Cortex of kidney (tissue), 1 donor: Measurements from ENCODE around the gene MPZL1.

Experiments
- DNase-seq: peaks from one replicate; lab custom pipeline; 2025; lab: John Stamatoyannopoulos, UW

Gene MPZL1

GRCh38 chr1:167751676-167752075 is 29.9 kb downstream of the MPZL1 start:
- no peak for DNase-seq

- no peak for DNase-seq
Observed at GRCh38 chr1:167752219-167752985, 30.6 kb downstream of the MPZL1 start.

GRCh38 chr1:167755654-167756053 is 33.9 kb downstream of the MPZL1 start:
- DNase-seq, result no peak

- no peak for DNase-seq
Observed at GRCh38 chr1:167756730-167757405, 35.1 kb downstream of the MPZL1 start.

- no peak for DNase-seq
Observed at GRCh38 chr1:167757433-167758309, 35.9 kb downstream of the MPZL1 start.

- no peak for DNase-seq
Observed at GRCh38 chr1:167761400-167761799, 39.6 kb downstream of the MPZL1 start.

GRCh38 chr1:167762061-167762746 is 40.4 kb downstream of the MPZL1 start:
- DNase-seq, result no peak

- no peak for DNase-seq
Observed at GRCh38 chr1:167763525-167764220, 41.9 kb downstream of the MPZL1 start.

- DNase-seq, result no peak
Observed at GRCh38 chr1:167764458-167765330, 42.9 kb downstream of the MPZL1 start.

GRCh38 chr1:167765496-167765895 is 43.7 kb downstream of the MPZL1 start:
- DNase-seq, result no peak

GRCh38 chr1:167766538-167766937 is 44.8 kb downstream of the MPZL1 start:
- DNase-seq, result no peak

- no peak for DNase-seq
Observed at GRCh38 chr1:167767761-167768160, 46.0 kb downstream of the MPZL1 start.

- DNase-seq, result no peak
Observed at GRCh38 chr1:167770127-167770526, 48.3 kb downstream of the MPZL1 start.

- DNase-seq, result no peak
Observed at GRCh38 chr1:167772436-167772835, 50.7 kb downstream of the MPZL1 start.

- no peak for DNase-seq
Observed at GRCh38 chr1:167773516-167773915, 51.7 kb downstream of the MPZL1 start.

- DNase-seq, result no peak
Observed at GRCh38 chr1:167774710-167775109, 52.9 kb downstream of the MPZL1 start.

- no peak for DNase-seq
Observed at GRCh38 chr1:167775178-167775577, 53.4 kb downstream of the MPZL1 start.

GRCh38 chr1:167776151-167776550 is 54.4 kb downstream of the MPZL1 start:
- no peak for DNase-seq

- no peak for DNase-seq
Observed at GRCh38 chr1:167776616-167777268, 55.0 kb downstream of the MPZL1 start.

GRCh38 chr1:167777269-167777650 is 55.5 kb downstream of the MPZL1 start:
- no peak for DNase-seq
